HEK293 (cell line): ENCODE results near the gene FAM149B1.

Experiments used
- CTCF ChIP-seq: fragments of 450-650 bp; formaldehyde crosslinking; IDR thresholded peaks from 2 replicates; pipeline ENCODE4 v1.5.1; 2016; ENCODE audit warnings: missing biosample characterization, missing genetic modification characterization
- KLF16 ChIP-seq: fragments of 450-650 bp; formaldehyde crosslinking; IDR thresholded peaks from 2 replicates; pipeline ENCODE4 v1.5.1; 2017; ENCODE audit warnings: missing biosample characterization, missing genetic modification characterization

GRCh38 chr10:73232887-73233286 is 65.0 kb downstream of the FAM149B1 start:
- no peak for TF ChIP-seq CTCF
- TF ChIP-seq KLF16 (tag by site-specific recombination) = no peak
